BLaER1 treated with 17β-estradiol and CSF1 and Interleukin-3, amounts not matched to agents 10 nM and 100 nM (cell line): ENCODE results near the gene PXN.

Experiments
- H3K27ac ChIP-seq, 11 experiments: shearing (Covaris generic); formaldehyde crosslinking; 2 replicates each; pipeline ENCODE4 v1.8.1; 2022
- H3K27me3 ChIP-seq, 11 experiments: shearing (Covaris generic); formaldehyde crosslinking; 2 replicates each; pipeline ENCODE4 v1.8.1; 2022
- H3K36me3 ChIP-seq, 11 experiments: shearing (Covaris generic); formaldehyde crosslinking; 2 replicates each; pipeline ENCODE4 v1.8.1; 2022
- H3K4me1 ChIP-seq, 10 experiments: shearing (Covaris generic); formaldehyde crosslinking; 2 replicates each; pipeline ENCODE4 v1.8.1; 2022
- H3K4me2 ChIP-seq, 11 experiments: shearing (Covaris generic); formaldehyde crosslinking; 2 replicates each; pipeline ENCODE4 v1.8.1; 2022
- H3K4me3 ChIP-seq, 10 experiments: shearing (Covaris generic); formaldehyde crosslinking; 2 replicates each; pipeline ENCODE4 v1.8.1; 2022
- H3K9ac ChIP-seq, 11 experiments: shearing (Covaris generic); formaldehyde crosslinking; 2 replicates each; pipeline ENCODE4 v1.8.1; 2022
- H3K9me3 ChIP-seq, 11 experiments: shearing (Covaris generic); formaldehyde crosslinking; replicated peaks in 1 of 11; 2 replicates each; pipeline ENCODE4 v1.8.1; 2022
- H4K20me1 ChIP-seq, 11 experiments: shearing (Covaris generic); formaldehyde crosslinking; 2 replicates each; pipeline ENCODE4 v1.8.1; 2022
- Cebpa-rat ChIP-seq, 11 experiments: shearing (Covaris generic); IDR thresholded peaks; 2 replicates each; pipeline ENCODE4 v1.8.1; 2022

PXN gene

GRCh38 chr12:120265473-120266179, at the start of gene PXN:
Gene PXN, minus strand, starts transcription at chr12:120265730. Its CDS starts 101 bp downstream, at chr12:120265629.
- peak within 1 kb of the TSS; percentile 79 to 99 (median 93) for H3K4me3 ChIP-seq
- peaks cover 24 to 44% (median 37%) of the 10 kb centered on the region in 11 experiments; a peak in 20 of 22 replicates for H4K20me1 ChIP-seq
- peak within 1 kb of the TSS; percentile 88 to 100 (median 95) for H3K4me2 ChIP-seq
- TF ChIP-seq Cebpa-rat (IDR thresholded peaks at IDR 0.05), result no peak
- H3K4me1 ChIP-seq, result peaks cover 44 to 72% (median 58%) of the 10 kb centered on the region in 10 experiments
- H3K36me3 ChIP-seq, result peaks cover 0 to 11% (median 0%) of the 10 kb centered on the region in 11 experiments; a peak in 3 of 22 replicates
- peaks cover 0 to 8% (median 0%) of the 10 kb centered on the region in 11 experiments; a peak in 4 of 22 replicates for H3K27me3 ChIP-seq
- peak within 1 kb of the TSS; percentile 88 to 98 (median 94) for H3K9ac ChIP-seq
- no peaks in the 10 kb centered on the region for H3K9me3 ChIP-seq
- H3K27ac ChIP-seq, result peak within 1 kb of the TSS; percentile 85 to 94 (median 88)

GRCh38 chr12:120314220-120314619, 48.7 kb upstream of the PXN start:
- H3K36me3 ChIP-seq, result no peaks in the 10 kb centered on the region
- H3K9me3 ChIP-seq, result no peaks in the 10 kb centered on the region
- TF ChIP-seq Cebpa-rat (IDR thresholded peaks at IDR 0.05), result no peak
- H3K9ac ChIP-seq, result no peak overlapping the region
- no peak overlapping the region for H3K4me3 ChIP-seq
- H3K27ac ChIP-seq, result no peak overlapping the region
- H3K27me3 ChIP-seq, result no peaks in the 10 kb centered on the region
- no peak overlapping the region for H3K4me2 ChIP-seq
- H4K20me1 ChIP-seq, result no peaks in the 10 kb centered on the region
- peaks cover 7 to 16% (median 15%) of the 10 kb centered on the region in 10 experiments for H3K4me1 ChIP-seq

- TF ChIP-seq Cebpa-rat (IDR thresholded peaks at IDR 0.05), result no peak
- Histone ChIP-seq H3K4me2 (peak within 1 kb of the TSS; percentile 77 to 88 (median 83)), H3K9ac (peak within 1 kb of the TSS; percentile 76 to 90 (median 83)), H4K20me1 (no peaks in the 10 kb centered on the region), H3K27ac (peak within 1 kb of the TSS; percentile 41 to 87 (median 76); a peak in 20 of 22 replicates), H3K4me1 (peaks cover 7 to 23% (median 14%) of the 10 kb centered on the region in 10 experiments; a peak in 19 of 20 replicates), H3K27me3 (no peaks in the 10 kb centered on the region), H3K9me3 (no peaks in the 10 kb centered on the region), H3K36me3 (no peaks in the 10 kb centered on the region), H3K4me3 (peak within 1 kb of the TSS; percentile 62 to 75 (median 69))
These were observed 36.7 kb upstream of the PXN start, which contains the start of gene SIRT4 for GRCh38 chr12:120301962-120302815. Gene SIRT4, plus strand, starts transcription at chr12:120302321. Its CDS starts 1,241 bp downstream, at chr12:120303562.

DNA sequence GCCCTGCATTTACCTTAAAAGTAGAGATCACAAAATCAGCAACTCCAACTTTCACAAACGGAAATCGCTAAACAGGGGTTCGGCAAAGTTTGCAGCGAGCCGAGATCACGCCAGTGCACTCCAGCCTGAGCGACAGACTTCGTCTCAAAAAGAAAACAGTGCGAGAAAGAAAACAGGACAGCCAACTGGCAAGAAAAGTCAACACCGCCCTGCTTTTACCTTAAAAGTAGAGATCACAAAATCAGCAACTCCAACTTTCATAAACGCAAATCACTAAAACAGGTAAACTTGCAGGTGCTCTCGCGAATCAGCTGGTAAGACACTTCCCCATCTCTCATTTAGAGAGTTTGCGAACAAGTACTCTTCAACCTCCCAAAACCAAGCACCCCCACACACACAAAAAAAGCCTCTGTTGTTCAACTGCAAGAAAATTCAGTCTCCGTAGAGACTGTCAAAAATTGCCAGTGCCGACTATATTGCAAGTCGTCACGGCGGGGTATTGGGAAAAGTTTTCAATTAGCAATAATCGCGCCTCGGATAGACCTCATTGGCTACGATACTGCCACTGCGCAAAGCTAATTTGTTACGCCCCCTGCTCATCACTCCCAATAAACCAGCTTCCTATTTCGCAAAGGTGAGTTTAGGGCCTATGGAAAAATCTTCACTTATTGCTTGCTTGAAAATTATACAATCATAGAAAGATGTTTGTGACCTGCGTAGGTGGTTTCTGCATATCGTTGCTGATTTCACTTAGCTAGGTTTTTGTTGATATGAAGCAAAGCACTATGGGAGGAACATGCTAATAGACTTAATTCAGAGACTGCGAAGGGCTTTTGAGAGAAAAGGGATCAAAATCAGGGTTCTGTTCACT, 27.4 kb upstream of the PXN start, which contains the start of gene RNU4-1:
RNU4-1 (minus strand) TSS at position 577 of the 871 bp plus-strand sequence.
- TF ChIP-seq Cebpa-rat (IDR thresholded peaks at IDR 0.05), result peak in 3 of 11 experiments; percentile 26 to 78 (median 65); a peak in 3 of 22 replicates
- Histone ChIP-seq H3K36me3 (no peaks in the 10 kb centered on the region), H3K9ac (peak within 1 kb of the TSS; percentile 94 to 100 (median 98)), H3K4me2 (peak within 1 kb of the TSS; percentile 77 to 97 (median 93)), H3K4me1 (peaks cover 19 to 33% (median 21%) of the 10 kb centered on the region in 10 experiments), H3K27me3 (no peaks in the 10 kb centered on the region), H3K4me3 (peak within 1 kb of the TSS; percentile 60 to 77 (median 70)), H3K27ac (peak within 1 kb of the TSS; percentile 97 to 100 (median 99)), H3K9me3 (no peaks in the 10 kb centered on the region), H4K20me1 (peaks cover 0 to 8% (median 0%) of the 10 kb centered on the region in 11 experiments; a peak in 1 of 22 replicates)

DNA sequence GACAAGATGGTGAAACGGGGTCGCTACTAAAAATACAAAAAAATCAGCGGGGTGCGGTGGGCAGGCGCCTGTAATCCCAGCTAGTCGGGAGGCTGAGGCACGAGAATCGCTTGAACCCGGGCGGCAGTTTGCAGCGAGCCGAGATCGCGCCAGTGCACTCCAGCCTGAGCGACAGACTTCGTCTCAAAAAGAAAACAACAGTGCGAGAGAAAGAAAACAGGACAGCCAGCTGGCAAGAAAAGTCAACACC, 26.8 kb upstream of the PXN start:
- Histone ChIP-seq H4K20me1 (peaks cover 0 to 8% (median 0%) of the 10 kb centered on the region in 11 experiments; a peak in 1 of 22 replicates), H3K4me3 (peak overlapping the region; percentile 60 to 77 (median 70))

GRCh38 chr12:120290609-120291305, 25.2 kb upstream of the PXN start:
- peak overlapping the region; percentile 73 to 100 (median 96) for H3K9ac ChIP-seq
- H3K27ac ChIP-seq, result peak overlapping the region; percentile 60 to 100 (median 99); a peak in 21 of 22 replicates
- peak overlapping the region; percentile 71 to 93 (median 87) for H3K4me2 ChIP-seq

More for the DNA sequence above, 26.8 kb upstream of the PXN start:
- H3K4me1 ChIP-seq, result peaks cover 19 to 33% (median 22%) of the 10 kb centered on the region in 10 experiments
- no peaks in the 10 kb centered on the region for H3K27me3 ChIP-seq
- no peak for TF ChIP-seq Cebpa-rat (IDR thresholded peaks at IDR 0.05)
- H3K9me3 ChIP-seq, result no peaks in the 10 kb centered on the region
- no peaks in the 10 kb centered on the region for H3K36me3 ChIP-seq
- peak overlapping the region; percentile 94 to 100 (median 98) for H3K9ac ChIP-seq
- peak overlapping the region; percentile 97 to 100 (median 99) for H3K27ac ChIP-seq
- peak overlapping the region; percentile 77 to 97 (median 93) for H3K4me2 ChIP-seq

DNA sequence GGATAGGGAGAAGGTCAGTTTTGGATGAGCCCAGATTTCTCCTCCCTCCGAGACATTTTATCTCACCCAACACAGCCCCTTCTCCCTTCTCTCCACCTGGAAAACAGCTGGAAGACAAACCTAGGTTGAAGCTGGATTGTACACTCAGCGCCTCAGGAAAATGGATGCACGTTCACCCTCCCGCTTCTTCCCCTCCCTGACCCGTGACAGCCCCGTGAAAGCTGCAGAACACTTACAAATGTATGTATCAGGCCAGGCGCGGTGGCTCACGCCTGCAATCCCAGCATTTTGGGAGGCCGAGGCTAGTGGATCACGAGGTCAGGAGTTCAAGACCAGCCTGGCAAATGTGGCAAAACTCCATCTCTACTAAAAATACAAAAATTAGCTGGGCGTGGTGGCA, 22.0 kb upstream of the PXN start:
- TF ChIP-seq Cebpa-rat (IDR thresholded peaks at IDR 0.05), result no peak
- no peaks in the 10 kb centered on the region for H3K27me3 ChIP-seq
- H3K4me3 ChIP-seq, result no peak overlapping the region
- no peak overlapping the region for H3K27ac ChIP-seq
- H3K4me2 ChIP-seq, result peak overlapping the region in 2 of 11 experiments; percentile 24 to 29; a peak in 2 of 22 replicates
- H4K20me1 ChIP-seq, result peaks cover 0 to 8% (median 0%) of the 10 kb centered on the region in 11 experiments; a peak in 1 of 22 replicates
- H3K4me1 ChIP-seq, result peaks cover 20 to 38% (median 31%) of the 10 kb centered on the region in 10 experiments
- no peak overlapping the region for H3K9ac ChIP-seq
- H3K36me3 ChIP-seq, result no peaks in the 10 kb centered on the region
- no peaks in the 10 kb centered on the region for H3K9me3 ChIP-seq

More at GRCh38 chr12:120290609-120291305, 25.2 kb upstream of the PXN start:
- Histone ChIP-seq H3K27me3 (no peaks in the 10 kb centered on the region), H3K36me3 (no peaks in the 10 kb centered on the region), H4K20me1 (peaks cover 0 to 8% (median 0%) of the 10 kb centered on the region in 11 experiments; a peak in 1 of 22 replicates), H3K4me3 (peak overlapping the region; percentile 24 to 71 (median 50); a peak in 18 of 20 replicates), H3K4me1 (peaks cover 20 to 43% (median 35%) of the 10 kb centered on the region in 10 experiments), H3K9me3 (no peaks in the 10 kb centered on the region)
- no peak for TF ChIP-seq Cebpa-rat (IDR thresholded peaks at IDR 0.05)
